ENCODE data around the gene CYB561D2. TPM values are rescaled to one million over a fixed set of nuclear protein-coding genes. Genes with fewer than 3 reads are reported as not detected.
"Not testable (repeated sequence)": the region's sequence is repeated elsewhere in the genome, so short reads cannot be mapped to it uniquely, and the experiment has no call there.

CYB561D2 gene, protein sequence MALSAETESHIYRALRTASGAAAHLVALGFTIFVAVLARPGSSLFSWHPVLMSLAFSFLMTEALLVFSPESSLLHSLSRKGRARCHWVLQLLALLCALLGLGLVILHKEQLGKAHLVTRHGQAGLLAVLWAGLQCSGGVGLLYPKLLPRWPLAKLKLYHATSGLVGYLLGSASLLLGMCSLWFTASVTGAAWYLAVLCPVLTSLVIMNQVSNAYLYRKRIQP
- 63.3 TPM for polyA plus RNA-seq

DNA sequence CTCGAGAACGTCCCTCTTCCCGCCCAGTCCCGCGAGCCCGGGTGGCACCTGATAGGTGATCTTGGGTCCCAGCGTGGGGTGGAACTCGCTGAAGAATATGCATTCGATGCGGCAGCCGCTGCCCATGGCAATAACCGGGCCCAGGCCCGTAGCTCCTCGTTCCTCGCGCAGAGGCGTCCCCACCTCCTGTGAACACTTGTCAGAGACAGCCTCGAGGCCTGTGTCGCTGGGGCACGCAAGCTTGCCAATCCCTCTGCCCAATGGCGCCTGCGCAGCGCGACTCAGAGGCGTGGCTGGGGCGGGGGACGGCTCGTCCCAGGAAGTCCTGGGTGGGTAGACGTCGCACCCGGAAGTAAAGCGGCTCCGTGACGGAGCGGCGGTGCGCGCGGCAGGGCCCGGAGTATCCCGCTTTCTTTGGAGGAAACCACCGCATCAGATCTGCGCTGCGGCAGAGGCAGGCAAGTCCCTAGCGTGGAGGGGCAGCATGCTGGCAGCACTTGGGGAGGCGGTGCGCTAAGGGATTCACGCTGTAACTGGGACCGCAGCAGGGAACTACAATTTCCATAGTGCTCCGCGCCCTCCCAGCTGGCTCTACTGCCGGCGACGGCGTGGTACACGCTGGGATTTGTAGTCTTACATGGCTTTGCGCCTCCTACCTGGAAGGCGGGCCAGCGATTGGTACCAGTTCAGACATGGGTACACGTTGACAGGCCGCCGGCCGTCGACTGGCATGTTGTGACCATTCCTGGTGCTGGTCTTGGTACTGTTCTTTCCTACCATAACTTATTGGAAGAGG is at the start of gene CYB561D2, which contains the start of gene NPRL2:
Gene CYB561D2 (plus strand): TSS at position 336 of the 796 bp plus-strand sequence. CDS start 572 bp downstream, outside the sequence.
Gene NPRL2 (minus strand): TSS at position 249 of the 796 bp plus-strand sequence. CDS start 123 bp downstream, at position 126.
- H3K4me3 Mint-ChIP-seq: peak within 1 kb of the TSS; percentile 92 to 100 (median 98)

DNA sequence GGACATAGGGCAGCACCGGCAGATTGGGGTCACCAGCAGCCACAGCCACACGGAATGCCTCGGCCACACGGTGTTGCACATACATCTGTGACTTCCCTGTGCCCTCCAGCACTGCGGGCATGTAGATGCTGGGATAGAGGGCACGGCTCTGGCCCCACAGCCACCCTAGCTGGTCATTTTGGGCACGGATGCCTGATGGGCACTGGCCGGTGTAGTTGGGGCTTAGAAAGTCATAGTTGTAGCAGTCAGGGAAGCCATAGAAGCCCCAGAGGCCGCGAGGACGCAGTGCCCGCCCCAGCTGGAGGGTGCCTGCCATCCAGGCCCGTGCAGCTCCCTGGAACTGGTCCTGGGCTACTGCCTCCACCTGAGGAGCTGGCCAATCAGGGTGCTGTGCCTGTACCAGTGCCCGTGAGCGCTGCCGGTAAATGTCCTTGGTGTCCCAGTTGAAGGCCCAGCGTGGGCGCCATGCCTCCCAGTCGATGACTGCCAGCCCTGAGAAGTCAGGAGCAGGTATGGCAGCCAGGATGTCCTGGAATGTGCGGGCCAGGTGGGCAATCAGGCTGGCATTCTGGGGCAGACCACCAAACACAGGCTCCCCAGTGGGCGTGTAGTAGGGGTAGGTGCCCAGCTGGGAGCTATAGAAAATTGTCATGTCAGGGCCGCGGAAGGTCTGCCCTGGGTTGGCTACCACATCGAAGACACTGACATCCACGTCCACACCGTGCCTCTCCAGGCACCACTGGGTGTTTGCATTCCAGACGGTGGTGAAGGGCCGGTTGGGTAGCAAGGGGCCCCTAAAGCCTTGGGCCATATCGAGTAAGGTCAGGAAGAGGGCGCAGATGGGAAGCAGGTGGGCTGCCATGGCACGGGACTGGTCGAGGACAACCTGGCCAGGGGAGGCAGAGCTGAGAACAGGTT is 48.3 kb upstream of the CYB561D2 start:
- Mint-ChIP-seq H3K4me3 (peak overlapping the region in 1 of 4 donors; percentile 54), H3K27ac (no peak overlapping the region), H3K36me3 (no peaks in the 10 kb centered on the region), H3K4me1 (peaks cover 12 to 23% (median 16%) of the 10 kb centered on the region in 3 donors), H3K27me3 (no peaks in the 10 kb centered on the region), H3K9me3 (no peaks in the 10 kb centered on the region)

More for the DNA sequence above, at the start of gene CYB561D2, which contains the start of gene NPRL2:
- no peaks in the 10 kb centered on the region for H3K9me3 Mint-ChIP-seq
- H3K4me1 Mint-ChIP-seq: peaks cover 21 to 28% (median 26%) of the 10 kb centered on the region in 3 donors
- H3K36me3 Mint-ChIP-seq: no peaks in the 10 kb centered on the region
- no peaks in the 10 kb centered on the region for H3K27me3 Mint-ChIP-seq
- peak within 1 kb of the TSS; percentile 94 to 98 (median 97) for H3K27ac Mint-ChIP-seq

DNA sequence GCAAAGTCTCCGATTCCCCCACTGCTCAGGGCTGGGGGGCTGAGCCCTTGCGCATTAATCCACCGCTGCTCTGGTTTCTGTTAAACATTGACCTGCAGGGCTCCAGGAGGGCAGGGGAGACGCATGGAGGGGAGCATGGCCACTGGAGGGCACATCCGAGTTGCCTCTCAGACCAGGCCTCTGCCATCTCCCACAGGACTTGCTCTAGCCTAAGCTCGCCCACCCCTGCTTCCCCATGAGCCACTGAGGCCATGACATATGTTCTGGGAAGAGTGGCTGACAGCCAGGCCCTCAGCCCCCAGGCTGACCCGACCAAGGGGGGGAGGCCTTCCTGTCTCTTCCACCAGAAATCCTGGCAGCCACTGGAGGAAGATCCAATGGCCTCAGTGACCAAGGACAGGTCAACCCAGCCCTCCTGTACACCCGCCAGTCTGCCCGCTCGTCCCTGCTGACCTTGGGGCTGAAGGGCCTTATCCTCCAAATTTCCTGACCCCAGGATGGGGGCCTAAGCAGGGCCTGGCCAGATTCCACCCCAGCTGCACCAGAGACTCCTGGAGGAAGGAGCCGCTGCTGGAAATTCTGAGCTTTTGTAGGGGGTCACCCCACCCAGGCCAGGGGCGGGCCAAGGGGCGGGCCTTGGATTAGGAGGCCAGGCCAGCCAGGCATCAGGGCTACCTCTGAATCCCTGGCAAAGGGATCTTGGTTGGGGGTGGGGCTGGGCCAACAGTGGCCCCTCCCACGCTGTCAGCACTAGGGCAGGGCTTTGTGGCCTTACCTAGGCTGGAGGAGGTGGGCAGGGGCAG is 47.4 kb upstream of the CYB561D2 start, which contains the start of gene HYAL1:
Gene HYAL1 (minus strand): TSS at position 562 of the 803 bp plus-strand sequence. CDS start 618 bp downstream, outside the sequence.
- Mint-ChIP-seq H3K4me3 (peak within 1 kb of the TSS in 1 of 4 donors; percentile 50), H3K27me3 (no peaks in the 10 kb centered on the region), H3K9me3 (no peaks in the 10 kb centered on the region), H3K36me3 (no peaks in the 10 kb centered on the region), H3K4me1 (peaks cover 8 to 16% (median 12%) of the 10 kb centered on the region in 3 donors), H3K27ac (no peak within 1 kb of the TSS)

DNA sequence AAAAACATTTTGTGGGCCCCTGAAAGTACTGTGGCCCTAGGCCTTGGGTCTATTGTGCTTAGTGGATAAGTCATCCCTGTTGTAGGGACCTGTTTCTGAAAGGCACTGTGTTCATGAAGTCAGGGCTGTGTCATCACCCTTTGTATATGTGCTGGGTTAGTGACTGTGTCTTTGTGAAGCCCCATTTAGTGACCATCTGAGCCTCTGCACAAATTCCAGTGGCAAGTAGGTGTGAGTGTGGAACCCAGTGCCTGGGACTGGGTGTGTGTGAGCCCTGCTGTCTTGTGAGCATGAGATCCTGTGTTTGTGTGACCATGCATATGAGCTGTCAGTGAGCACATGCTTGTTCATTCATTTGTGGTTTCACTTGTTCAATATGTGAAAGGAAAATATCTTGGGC is 46.1 kb upstream of the CYB561D2 start:
- H3K4me3 Mint-ChIP-seq: peak overlapping the region in 1 of 4 donors; percentile 50
- H3K36me3 Mint-ChIP-seq: no peaks in the 10 kb centered on the region
- peak overlapping the region in 1 of 3 donors; percentile 46 for H3K27ac Mint-ChIP-seq
- H3K4me1 Mint-ChIP-seq: peaks cover 7 to 13% (median 9%) of the 10 kb centered on the region in 3 donors
- no peaks in the 10 kb centered on the region for H3K9me3 Mint-ChIP-seq
- no peaks in the 10 kb centered on the region for H3K27me3 Mint-ChIP-seq

DNA sequence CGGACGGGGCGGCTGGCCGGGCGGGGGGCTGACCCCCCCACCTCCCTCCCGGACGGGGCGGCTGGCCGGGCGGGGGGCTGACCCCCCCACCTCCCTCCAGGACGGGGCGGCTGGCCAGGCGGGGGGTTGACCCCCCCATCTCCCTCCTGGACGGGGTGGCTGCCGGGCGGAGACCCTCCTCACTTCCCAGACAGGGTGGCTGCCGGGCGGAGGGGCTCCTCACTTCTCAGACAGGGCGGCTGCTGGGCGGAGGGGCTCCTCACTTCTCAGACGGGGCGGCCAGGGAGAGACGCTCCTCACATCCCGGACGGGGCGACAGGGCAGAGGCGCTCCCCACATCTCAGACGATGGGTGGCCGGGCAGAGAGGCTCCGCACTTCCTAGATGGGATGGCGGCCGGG is 38.6 kb upstream of the CYB561D2 start:
- H3K4me1 Mint-ChIP-seq: peaks cover 9 to 14% (median 10%) of the 10 kb centered on the region in 3 donors
- H3K27ac Mint-ChIP-seq: not testable (repeated sequence)

DNA sequence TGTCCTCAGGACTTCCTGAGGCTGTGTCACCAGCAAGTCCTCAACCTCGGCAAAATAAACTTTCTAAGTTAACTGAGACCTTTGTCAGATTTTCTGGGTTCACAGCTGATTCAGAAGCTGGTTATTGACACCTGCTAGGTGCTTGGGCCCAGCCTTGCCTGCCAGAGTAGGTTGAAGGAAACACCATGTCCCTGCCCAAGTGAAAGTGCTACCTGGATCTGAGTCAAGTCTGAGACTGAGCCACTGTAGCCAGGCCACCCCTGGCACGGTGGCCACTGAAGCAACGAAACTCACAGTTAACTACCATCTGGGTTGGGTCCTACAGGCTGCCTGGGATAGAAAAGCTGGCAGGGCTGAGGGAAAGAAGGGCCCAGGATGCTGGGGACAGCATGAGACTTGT is 36.3 kb upstream of the CYB561D2 start:
- no peaks in the 10 kb centered on the region for H3K9me3 Mint-ChIP-seq
- H3K4me3 Mint-ChIP-seq: no peak overlapping the region
- H3K4me1 Mint-ChIP-seq: peaks cover 12 to 28% (median 16%) of the 10 kb centered on the region in 3 donors
- H3K27ac Mint-ChIP-seq: peak overlapping the region in 1 of 3 donors; percentile 26
- no peaks in the 10 kb centered on the region for H3K27me3 Mint-ChIP-seq
- H3K36me3 Mint-ChIP-seq: peaks cover 2% of the 10 kb centered on the region

More for the DNA sequence above, 38.6 kb upstream of the CYB561D2 start:
- not testable (repeated sequence) for H3K9me3 Mint-ChIP-seq, H3K27me3 Mint-ChIP-seq, H3K36me3 Mint-ChIP-seq, H3K4me3 Mint-ChIP-seq

DNA sequence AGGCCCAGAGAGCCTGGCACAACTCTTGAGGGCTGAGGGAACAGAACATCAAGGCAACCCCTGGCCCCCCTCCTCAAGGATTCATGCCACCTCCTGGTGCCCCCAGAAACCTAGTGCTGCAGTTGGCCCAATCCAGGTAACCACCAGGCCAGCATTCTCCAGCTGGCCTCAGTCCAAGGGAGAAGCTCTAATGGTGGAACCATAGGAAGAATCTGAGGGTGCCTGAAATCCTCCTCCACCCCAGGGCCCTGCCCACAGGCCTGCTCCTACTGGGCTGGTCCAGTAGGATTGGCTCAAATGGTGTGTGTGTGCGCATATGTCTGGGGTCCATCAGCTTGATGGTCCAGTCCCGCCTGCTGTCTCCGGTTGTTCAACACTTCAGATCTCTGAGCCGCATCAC is 35.8 kb upstream of the CYB561D2 start:
- no peaks in the 10 kb centered on the region for H3K9me3 Mint-ChIP-seq
- peaks cover 2% of the 10 kb centered on the region for H3K36me3 Mint-ChIP-seq
- no peaks in the 10 kb centered on the region for H3K27me3 Mint-ChIP-seq
- H3K4me3 Mint-ChIP-seq: no peak overlapping the region
- peaks cover 14 to 31% (median 18%) of the 10 kb centered on the region in 3 donors for H3K4me1 Mint-ChIP-seq
- no peak overlapping the region for H3K27ac Mint-ChIP-seq

DNA sequence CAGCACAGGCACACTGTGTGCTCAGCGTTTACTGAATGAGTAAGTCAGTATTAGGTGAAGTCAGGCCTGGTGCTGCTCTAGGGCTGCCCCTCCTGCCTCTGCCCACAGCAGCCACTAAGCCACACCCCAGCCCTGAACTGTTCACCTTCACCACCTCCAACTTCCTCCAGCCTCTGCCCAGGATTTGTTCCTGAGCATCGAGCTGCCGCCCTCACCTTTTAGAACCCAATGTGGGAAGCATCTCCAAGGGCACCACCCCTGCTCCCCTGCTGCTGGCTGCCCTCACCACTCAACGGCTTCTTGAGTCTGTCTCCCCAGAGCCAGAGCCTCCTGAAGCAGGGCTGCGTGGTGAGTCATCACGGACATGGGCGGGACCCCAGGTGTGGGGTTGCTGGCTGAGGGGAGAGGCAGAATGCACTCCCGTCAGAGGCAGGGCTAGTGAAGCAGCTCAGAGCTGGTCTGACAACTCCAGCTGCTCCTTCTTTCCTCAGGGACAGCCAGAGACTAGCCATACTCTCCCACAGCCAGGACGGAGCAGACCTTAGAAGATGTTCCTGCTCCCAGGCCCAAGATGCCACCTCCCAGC is 33.9 kb upstream of the CYB561D2 start:
- Mint-ChIP-seq H3K27ac (peak overlapping the region; percentile 65 to 78 (median 68)), H3K27me3 (no peaks in the 10 kb centered on the region), H3K9me3 (no peaks in the 10 kb centered on the region), H3K4me1 (peaks cover 20 to 39% (median 24%) of the 10 kb centered on the region in 3 donors), H3K36me3 (peaks cover 2% of the 10 kb centered on the region), H3K4me3 (peak overlapping the region; percentile 45 to 86 (median 79))

DNA sequence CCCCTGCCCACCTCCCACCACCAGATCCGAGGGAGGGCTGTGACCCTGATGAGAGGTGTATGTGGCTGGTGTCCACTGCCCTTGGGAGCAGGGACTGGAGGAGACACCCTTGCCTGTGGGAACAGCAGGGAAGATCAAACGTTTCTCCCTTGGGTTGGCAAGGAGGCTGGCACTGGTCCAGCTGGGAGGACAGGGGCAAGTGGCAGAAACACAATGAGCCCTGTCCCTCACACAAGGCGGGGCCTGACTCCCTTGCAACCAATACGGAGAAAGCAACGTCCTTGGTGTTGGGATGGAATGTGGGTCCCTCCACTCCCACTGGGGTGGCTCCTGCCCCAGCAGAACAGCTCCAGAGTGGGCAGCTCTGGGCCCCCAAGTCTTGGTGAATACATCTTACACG is 33.4 kb upstream of the CYB561D2 start:
- H3K27ac Mint-ChIP-seq: peak overlapping the region in 1 of 3 donors; percentile 78

DNA sequence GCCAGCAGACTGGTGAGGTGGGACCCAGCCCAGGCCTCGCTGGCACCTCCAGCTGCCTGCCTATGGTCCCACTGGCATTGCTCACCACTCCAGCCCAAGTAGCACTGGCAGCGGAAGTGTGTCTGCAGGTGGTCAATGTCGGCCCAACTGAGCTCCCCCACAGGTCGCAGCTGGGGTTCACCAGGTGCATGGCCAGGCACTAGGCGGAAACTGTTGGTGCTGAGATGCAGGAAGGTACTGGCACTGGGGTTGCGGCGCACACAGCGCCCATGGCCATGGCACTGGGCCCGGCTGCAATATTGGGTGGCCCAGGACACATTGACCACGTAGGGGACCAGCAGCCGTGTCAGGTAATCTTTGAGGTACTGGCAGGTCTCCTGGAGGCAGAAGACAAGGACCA is 32.5 kb upstream of the CYB561D2 start:
- Mint-ChIP-seq H3K4me3 (peak overlapping the region in 2 of 4 donors; percentile 78 to 92), H3K27me3 (no peaks in the 10 kb centered on the region), H3K4me1 (peaks cover 24 to 39% (median 25%) of the 10 kb centered on the region in 3 donors), H3K27ac (peak overlapping the region in 1 of 3 donors; percentile 82), H3K36me3 (peaks cover 2% of the 10 kb centered on the region), H3K9me3 (no peaks in the 10 kb centered on the region)

More for the DNA sequence above, 33.4 kb upstream of the CYB561D2 start:
- Mint-ChIP-seq H3K27me3 (no peaks in the 10 kb centered on the region), H3K9me3 (no peaks in the 10 kb centered on the region), H3K4me1 (peaks cover 21 to 39% (median 24%) of the 10 kb centered on the region in 3 donors), H3K4me3 (peak overlapping the region in 1 of 4 donors; percentile 82), H3K36me3 (peaks cover 2% of the 10 kb centered on the region)

DNA sequence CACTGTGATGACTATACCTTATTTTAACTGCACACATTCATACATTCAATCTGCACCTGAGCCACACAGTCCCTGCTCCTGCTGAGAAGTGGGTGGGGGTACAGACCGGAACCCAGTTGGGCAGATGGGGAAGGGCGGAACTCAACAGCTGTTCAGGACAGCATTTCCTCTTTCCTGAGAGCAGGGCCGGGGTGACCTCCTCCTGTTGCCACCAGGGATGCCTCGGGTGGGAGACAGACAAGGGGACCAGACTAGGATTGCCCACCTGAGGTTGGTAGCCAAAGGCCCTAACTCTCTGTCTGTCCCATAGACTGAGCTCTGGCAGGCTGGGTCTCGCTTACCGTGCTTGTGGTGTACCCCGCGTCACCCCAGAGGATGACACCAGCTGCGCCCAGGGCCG is 32.0 kb upstream of the CYB561D2 start:
- no peaks in the 10 kb centered on the region for H3K9me3 Mint-ChIP-seq
- H3K4me3 Mint-ChIP-seq: peak overlapping the region in 3 of 4 donors; percentile 52 to 92 (median 78)
- H3K36me3 Mint-ChIP-seq: peaks cover 2% of the 10 kb centered on the region
- peaks cover 24 to 39% (median 25%) of the 10 kb centered on the region in 3 donors for H3K4me1 Mint-ChIP-seq
- no peaks in the 10 kb centered on the region for H3K27me3 Mint-ChIP-seq
- peak overlapping the region in 2 of 3 donors; percentile 73 to 82 for H3K27ac Mint-ChIP-seq

DNA sequence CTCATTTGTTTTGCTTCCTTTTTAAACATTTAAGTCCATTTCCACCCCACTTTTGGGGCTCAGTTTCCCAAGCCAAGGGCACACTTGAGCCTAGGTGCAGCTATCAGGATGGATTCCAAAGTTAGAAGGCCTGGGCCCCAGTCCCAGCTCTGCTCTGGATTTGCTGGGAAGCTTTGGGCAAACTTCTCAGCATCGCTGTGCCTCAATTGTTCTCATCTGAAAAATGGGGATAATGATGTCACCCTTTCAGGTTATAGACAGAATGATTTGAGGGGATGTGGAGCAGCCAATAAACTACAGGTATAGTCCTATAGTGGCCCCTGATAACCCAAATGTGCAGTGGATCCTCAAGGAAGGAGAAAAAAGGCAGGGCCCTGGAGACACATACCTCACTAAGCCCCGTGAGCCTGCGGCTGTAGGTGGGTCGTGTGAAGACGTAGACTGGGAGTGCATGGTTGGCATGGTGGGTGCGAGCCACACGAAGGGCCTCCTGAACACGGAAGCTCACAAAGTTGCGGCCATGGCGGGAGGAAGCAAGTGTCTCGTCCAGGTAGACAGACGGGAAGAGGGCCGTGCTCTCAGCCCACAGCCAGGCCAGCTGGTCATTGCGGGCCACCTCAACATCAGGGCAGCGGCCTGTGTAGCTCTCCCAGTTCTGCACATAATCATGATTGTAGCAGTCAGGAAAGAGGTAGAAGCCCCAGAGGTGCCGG is 31.3 kb upstream of the CYB561D2 start:
- Mint-ChIP-seq H3K27me3 (no peaks in the 10 kb centered on the region), H3K27ac (peak overlapping the region in 1 of 3 donors; percentile 82), H3K4me3 (peak overlapping the region in 2 of 4 donors; percentile 48 to 92), H3K36me3 (peaks cover 2% of the 10 kb centered on the region), H3K4me1 (peaks cover 24 to 35% (median 25%) of the 10 kb centered on the region in 3 donors), H3K9me3 (no peaks in the 10 kb centered on the region)
